NT2/D1 (cell line): Measurements from ENCODE around the gene PPP1CA.

Source experiments
- SUZ12 ChIP-seq: IDR thresholded peaks from 2 replicates; pipeline ENCODE4 v1.6.1; 2011; ENCODE audit not compliant: insufficient read length, insufficient read depth; ENCODE audit errors: extremely low read depth
- YY1 ChIP-seq: IDR thresholded peaks from 2 replicates; pipeline ENCODE4 v1.6.1; 2011; ENCODE audit not compliant: insufficient read length, insufficient read depth
- ZNF274 ChIP-seq: IDR thresholded peaks from 2 replicates; pipeline ENCODE4 v1.6.1; 2011; ENCODE audit warnings: mild to moderate bottlenecking, low read depth, low read length

DNA sequence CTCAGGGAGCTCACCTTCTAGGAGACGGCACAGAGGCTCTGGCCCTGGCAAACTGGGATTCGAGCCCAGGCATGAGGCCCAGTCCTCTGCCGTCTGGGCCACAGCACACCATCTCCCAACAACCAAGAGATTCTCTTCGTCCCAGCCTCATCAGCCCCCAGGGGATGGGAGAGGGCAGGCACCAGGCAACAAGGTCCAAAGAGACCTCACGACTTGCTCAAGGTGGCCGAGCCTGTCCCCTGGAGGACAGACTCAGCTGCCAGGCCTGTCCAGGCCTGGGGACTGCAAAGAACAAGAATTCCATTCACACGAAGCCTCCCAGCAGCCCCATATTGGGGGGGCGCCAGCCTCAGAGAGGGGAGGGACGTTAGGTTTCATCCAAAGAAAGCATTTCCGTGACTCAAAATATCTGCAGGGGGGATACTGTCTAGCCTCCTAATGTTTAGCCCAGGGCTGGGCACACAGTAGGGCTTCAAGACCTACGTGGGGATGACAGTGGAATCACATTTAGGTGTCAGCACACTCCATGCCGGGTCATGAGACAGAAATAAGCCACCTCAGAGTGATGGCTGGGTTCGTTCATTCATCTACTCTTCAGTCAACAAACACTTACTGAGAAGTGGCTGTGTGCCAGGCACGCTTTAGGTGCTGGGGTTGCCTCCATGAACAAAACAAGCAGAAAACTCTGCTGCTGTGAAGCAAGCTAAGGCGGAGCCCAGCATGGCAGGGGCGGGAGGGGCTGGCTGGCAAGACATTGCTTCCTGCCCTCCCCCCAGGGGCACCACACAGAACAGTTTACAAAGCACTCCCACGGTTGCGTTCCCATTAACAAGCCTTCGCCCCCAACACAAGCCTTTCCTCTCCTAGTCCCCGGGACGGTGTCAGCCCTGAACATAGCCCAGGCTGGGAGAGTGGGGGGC, 15.0 kb upstream of the PPP1CA start:
- TF ChIP-seq ZNF274 (no peak), YY1 (no peak), SUZ12 (no peak)
